Transverse colon (tissue), 4 donors: Measurements from ENCODE around the gene ULBP2.

ENCODE experiments used
- POLR2A ChIP-seq: fragments of 450-650 bp; IDR thresholded peaks from one replicate; pipeline ENCODE4 v1.6.1; 2016; ENCODE audit warnings: antibody characterized with exemption, mild to moderate bottlenecking, moderate library complexity
- POLR2AphosphoS5 ChIP-seq, 3 donors: sonication (generic); formaldehyde crosslinking; IDR thresholded peaks; one replicate each; pipeline ENCODE4 v1.6.1; 2016; ENCODE audit warnings: antibody characterized with exemption in 3 of 3
- TF ChIP-seq, protein P1 (sequence below), 5 experiments: fragments of 200-600 bp in 3 of 5; fragments of 450-650 bp in 2 of 5; sonication (generic) in 3 of 5; IDR thresholded peaks; 1 replicate in 2 of 5; 2 replicates in 3 of 5; pipeline ENCODE4 v1.5.1; 2016 to 2017; ENCODE audit warnings: antibody characterized with exemption in 5 of 5, inconsistent platforms in 3 of 5, mild to moderate bottlenecking in 2 of 5, moderate library complexity in 1 of 5

- TF ChIP-seq POLR2A (no peak), POLR2AphosphoS5 (IDR thresholded peaks at IDR 0.05) (no peak)
- TF ChIP-seq, protein P1, sequence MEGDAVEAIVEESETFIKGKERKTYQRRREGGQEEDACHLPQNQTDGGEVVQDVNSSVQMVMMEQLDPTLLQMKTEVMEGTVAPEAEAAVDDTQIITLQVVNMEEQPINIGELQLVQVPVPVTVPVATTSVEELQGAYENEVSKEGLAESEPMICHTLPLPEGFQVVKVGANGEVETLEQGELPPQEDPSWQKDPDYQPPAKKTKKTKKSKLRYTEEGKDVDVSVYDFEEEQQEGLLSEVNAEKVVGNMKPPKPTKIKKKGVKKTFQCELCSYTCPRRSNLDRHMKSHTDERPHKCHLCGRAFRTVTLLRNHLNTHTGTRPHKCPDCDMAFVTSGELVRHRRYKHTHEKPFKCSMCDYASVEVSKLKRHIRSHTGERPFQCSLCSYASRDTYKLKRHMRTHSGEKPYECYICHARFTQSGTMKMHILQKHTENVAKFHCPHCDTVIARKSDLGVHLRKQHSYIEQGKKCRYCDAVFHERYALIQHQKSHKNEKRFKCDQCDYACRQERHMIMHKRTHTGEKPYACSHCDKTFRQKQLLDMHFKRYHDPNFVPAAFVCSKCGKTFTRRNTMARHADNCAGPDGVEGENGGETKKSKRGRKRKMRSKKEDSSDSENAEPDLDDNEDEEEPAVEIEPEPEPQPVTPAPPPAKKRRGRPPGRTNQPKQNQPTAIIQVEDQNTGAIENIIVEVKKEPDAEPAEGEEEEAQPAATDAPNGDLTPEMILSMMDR (IDR thresholded peaks at IDR 0.05), result no peak
Measured at GRCh38 chr6:149995971-149996370, 54.2 kb downstream of the ULBP2 start.
